DMS 273 (cell line): ENCODE data around the gene MTIF3.
A peak's percentile ranks its signal among the peaks of the same experiment; 100 is the strongest.

Source experiments
- DNase-seq: peaks from one replicate; lab custom pipeline; 2025; ENCODE audit not compliant: unreplicated experiment; lab: John Stamatoyannopoulos, UW

Gene MTIF3, protein sequence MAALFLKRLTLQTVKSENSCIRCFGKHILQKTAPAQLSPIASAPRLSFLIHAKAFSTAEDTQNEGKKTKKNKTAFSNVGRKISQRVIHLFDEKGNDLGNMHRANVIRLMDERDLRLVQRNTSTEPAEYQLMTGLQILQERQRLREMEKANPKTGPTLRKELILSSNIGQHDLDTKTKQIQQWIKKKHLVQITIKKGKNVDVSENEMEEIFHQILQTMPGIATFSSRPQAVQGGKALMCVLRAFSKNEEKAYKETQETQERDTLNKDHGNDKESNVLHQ

DNA sequence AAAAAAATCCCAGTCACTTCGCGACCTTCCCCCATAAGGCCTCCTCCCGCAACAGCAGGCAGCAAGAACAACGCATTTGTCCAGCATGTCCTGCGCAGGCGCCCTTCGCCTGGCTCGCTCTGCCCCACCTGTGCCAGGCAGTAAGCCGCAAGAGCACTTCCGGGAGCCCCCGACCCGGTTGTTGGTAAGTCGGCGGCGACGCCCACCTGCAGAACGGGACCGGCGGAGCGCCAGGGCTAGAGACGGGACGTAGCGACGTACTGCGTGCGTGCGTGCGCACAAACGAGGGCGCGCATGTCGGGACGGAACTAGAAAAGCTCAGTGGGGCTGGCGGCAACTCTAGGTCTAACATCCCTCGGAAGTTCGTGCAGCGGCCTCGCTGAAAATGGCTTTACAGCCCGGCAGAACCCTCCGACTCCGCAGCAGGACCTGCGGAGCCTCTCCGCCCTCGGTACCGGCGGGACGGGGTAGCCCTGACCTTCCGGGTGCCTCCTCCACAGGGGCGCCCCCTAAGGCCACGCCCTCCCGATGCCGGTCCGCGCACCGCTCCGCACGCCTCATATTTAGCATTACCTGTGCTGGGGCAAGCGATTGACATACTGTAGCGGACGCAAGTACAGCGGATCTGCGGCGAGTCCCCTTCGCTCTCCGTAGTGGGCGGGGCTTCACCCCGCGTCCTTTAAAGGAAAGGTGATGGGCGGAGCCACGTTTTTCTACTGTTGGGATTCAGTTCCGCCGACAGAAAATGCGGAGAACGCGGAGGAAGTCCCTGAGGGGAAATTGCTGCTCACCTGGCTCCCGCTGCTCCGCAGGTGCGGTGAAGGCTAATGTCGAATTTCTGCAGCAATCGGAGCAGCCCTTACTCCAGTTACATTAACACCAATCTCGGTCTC is at the start of gene MTIF3:
Gene MTIF3, minus strand, starts transcription at position 629 of the 893 bp plus-strand sequence. CDS start 10,116 bp downstream, outside the sequence.
- peak; percentile 96 for DNase-seq

GRCh38 chr13:27497563-27498230 is 47.3 kb upstream of the MTIF3 start:
- DNase-seq = no peak

DNA sequence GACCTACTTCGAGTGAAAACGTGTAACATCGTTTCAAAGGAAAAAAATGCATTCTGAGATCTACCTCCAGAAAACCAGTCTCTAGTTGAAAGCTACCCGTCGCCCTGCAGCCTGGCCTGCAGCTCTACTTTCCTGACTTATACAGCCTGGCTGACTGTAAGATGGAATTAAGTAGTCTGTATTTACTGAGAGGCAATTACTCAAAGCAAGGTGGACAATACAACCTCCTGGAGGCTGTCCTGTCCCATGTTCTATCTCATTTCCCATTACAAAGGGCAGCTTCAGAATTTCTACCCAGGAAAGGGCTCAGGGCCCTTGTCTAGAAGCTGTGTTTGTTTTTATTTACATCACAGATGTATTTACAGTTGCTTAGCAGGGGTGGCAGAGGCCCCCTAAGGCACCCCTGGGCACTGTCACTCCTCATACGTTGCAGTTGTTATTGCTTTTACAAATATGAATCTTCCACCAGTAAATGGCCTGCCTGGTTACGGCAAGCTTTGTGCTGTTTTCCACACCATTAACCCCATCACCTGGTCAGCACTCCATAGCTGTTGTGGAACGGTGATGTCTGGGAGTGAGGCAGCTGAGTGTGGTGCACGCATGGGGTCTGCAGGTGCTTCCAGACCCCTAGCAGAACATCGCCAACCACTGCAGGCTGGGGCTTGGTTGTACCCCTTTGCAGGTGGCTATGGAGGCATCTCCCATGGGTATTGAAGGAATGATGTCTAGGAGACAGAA is 46.3 kb upstream of the MTIF3 start:
- DNase-seq = no peak

DNA sequence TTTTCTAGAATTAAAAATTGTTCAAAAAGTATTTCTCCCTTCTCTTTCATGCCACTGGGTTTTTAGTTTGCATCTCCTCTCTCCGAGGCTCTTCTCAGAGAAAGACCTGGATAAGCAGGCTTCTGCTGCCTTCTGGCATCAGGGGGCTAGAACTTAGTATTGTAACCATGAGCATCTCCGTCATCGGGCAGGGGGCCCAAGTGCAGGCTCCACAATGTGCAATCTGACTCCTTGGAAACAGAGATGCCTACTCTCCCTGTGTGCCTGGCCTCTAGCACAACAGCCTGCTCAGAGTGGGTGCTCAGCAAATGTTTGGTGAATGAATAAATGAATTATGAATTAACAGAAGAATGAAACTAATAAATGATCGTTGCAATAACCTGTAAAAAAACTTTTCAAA is 45.6 kb upstream of the MTIF3 start:
- no peak for DNase-seq

DNA sequence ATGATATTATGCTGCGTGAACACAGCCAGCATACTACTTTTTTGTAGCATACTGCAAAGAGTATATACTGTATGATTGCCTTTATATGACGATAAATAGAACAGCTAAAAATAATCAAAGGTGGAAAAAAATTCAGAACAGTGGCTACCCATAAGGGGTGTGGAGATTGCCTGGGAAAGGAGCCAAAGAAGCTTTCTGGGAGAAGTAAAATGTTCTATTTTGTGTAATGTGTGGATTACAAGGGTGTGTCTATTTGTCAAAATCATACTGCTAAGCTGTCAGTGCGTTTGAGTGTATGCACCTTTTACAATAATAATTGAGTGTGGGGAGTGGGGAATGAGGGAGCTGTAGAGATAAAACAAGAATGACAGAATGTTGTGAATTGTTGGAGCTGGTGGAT is 45.2 kb upstream of the MTIF3 start:
- no peak for DNase-seq

DNA sequence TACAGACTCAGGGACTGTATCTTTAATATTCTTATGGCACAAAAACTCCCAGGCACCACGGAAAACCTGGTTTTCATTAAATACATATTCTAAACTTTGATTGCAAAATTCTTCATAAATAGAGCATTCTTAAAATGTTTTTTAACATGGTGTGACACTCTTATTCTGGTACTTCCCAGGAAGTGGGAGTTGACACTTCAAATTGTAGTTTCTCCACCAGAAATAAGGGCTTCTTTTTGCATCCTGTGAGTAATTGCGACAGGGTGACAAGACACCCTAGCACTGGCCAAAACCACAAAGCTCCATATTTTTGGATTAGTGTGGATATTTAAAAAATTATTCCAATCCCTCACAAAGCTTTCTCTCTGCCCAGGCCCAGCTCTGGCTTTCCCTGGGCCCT is 43.6 kb upstream of the MTIF3 start:
- DNase-seq = no peak

- DNase-seq = no peak
These were observed 39.1 kb upstream of the MTIF3 start for GRCh38 chr13:27489456-27489855.

- no peak for DNase-seq
These were observed 37.4 kb upstream of the MTIF3 start for GRCh38 chr13:27487776-27488175.

GRCh38 chr13:27483421-27483820 is 33.1 kb upstream of the MTIF3 start:
- no peak for DNase-seq

GRCh38 chr13:27482983-27483382 is 32.6 kb upstream of the MTIF3 start:
- DNase-seq = no peak

DNA sequence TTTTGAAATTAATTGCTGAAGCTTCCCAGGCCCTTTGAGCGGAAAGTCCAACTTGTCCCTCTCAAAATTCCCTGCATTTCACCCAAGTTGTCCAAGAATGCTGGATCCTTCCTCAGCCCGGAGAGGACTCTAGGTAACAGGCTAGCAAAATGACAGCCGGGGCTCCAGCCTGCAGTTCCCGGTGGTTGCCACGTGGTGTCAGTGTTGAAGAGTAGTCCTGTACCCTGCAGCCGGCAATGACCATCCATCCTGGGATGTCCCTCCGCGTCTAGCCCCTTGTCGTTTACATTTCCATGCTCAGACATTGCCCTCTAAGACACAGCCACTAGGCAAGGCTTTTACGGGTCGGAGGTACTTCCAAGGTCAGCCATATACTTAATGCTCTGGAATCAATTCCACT is 31.4 kb upstream of the MTIF3 start:
- DNase-seq = peak; percentile 49

GRCh38 chr13:27476943-27477703 is 26.8 kb upstream of the MTIF3 start:
- peak; percentile 38 for DNase-seq

DNA sequence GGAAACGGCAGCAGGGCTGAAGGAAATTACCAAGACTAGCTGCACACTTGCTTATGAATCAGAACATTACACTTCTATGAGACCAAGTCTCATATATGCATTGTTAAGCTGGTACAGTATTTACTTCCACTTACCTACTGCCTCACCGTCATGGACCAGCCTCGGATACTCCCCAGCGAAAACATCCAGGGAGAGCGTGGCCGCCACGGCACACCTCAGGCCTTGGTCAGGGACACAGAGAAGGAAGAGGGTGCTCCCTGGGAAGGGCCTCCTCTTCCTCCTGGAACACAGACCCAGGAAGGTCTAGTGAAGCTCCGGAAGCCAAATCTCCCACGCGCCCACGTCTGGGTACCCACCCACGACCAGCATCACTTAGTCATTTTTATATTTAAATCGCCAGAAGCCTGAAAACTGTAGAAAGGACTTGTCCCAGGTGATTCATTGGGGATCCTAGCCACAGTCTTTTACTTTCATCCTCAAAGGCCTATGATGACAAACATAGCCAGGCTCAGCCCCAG is 24.4 kb upstream of the MTIF3 start:
- no peak for DNase-seq

- DNase-seq = no peak
These were observed 22.6 kb upstream of the MTIF3 start for GRCh38 chr13:27472941-27473340.

DNA sequence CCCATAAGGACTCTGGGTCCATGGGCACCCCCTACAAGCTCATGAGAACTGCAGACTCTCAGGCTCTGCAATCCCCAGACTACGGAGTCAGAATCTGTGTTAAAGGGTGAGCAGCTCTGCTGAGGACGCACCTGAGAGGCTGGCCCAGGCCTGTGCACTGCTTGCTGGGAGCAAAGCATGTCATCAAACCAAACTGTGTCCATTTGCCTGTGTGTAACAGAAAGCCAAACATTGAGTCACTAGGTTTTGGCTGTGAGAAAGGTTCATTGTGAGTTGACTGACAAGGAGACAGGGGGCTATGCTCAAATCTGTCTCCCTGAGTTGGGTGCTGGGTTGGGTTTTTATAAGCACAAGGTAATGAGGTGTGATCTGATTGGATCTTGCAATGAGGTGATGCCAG is 22.1 kb upstream of the MTIF3 start:
- no peak for DNase-seq

DNA sequence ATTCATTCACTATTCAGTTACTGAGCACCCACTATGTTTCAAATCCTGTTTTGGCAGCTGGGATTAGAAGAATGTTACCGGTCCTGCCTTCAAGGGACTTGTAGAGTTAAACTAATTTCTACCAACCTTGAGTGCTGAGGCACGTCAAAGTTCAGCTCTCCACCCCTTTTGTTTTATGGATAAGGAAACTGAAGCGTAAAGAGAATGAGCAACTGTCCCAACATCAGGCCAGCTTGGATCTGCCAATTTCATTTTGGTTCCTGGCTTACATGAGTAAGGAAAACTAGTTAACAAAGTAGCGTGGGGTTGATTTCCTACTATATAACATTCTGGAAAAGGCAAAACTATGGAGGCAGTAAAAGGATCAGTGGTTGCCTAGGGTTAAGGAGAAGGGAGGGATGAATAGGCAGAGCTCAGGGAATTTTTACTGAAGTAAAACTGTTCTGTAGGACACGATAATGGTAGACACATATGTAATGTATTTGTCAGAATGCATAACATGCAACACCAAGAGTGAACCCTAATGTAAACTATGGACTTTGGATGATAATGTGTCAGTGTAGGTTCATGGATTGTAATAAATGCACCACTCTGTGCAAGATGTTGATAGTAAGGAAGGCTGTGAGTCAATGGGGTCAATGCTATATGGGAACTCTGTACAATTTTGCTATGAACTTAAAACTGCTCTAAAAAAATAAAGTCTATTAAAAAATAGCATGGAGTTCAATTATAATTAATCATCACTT is 19.9 kb upstream of the MTIF3 start:
- DNase-seq = no peak

DNA sequence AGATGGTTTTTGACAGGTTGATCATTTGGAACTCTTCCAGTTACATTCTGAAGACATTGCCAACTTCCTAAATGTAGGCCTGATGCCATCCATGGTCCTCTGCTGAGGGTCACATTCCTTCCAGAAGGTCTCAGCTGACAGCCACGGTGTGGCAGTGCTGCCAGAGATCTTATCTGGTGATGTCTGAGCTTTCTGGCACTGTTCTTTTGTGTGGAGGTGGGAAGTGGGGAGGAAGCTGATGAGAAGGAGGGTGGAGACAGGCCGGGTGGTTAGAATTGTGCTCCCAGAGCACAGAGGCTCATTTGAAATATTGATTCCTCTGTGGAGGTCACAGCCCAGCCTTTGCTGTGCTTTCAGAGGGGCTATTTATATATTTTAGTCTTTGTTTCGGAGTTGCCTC is 16.1 kb upstream of the MTIF3 start:
- DNase-seq = no peak

- peak; percentile 12 for DNase-seq
These were observed 15.2 kb upstream of the MTIF3 start for GRCh38 chr13:27465611-27466010.

GRCh38 chr13:27463500-27463899 is 13.1 kb upstream of the MTIF3 start:
- DNase-seq = no peak
